ENCODE measurements around the gene KRTAP4-4.
"Not testable (repeated sequence)": the region's sequence is repeated elsewhere in the genome, so short reads cannot be mapped to it uniquely, and the experiment has no call there.

KRTAP4-4 gene

GRCh38 chr17:41147531-41148204 is 12.9 kb downstream of the KRTAP4-4 start:
- no peak for DNase-seq

- DNase-seq: no peak
Measured at GRCh38 chr17:41145261-41145660, 15.3 kb downstream of the KRTAP4-4 start.

GRCh38 chr17:41144846-41145245 is 15.7 kb downstream of the KRTAP4-4 start:
- no peak for DNase-seq

GRCh38 chr17:41141361-41141760 is 19.2 kb downstream of the KRTAP4-4 start:
- no peak for DNase-seq

- DNase-seq: no peak
Measured at GRCh38 chr17:41140360-41141131, 20.0 kb downstream of the KRTAP4-4 start, which contains the start of gene KRTAP4-6. Gene KRTAP4-6 (minus strand): TSS chr17:41140544. CDS start chr17:41140487, 57 bp downstream.

GRCh38 chr17:41139865-41140264 is 20.7 kb downstream of the KRTAP4-4 start:
- not testable (repeated sequence) for DNase-seq

GRCh38 chr17:41133880-41134735 is 26.4 kb downstream of the KRTAP4-4 start:
- no peak for DNase-seq

- no peak for DNase-seq
Measured at GRCh38 chr17:41131979-41132378, 28.6 kb downstream of the KRTAP4-4 start.

- DNase-seq: no peak
Measured at GRCh38 chr17:41127371-41127770, 33.2 kb downstream of the KRTAP4-4 start.

- no peak for DNase-seq
Measured at GRCh38 chr17:41126412-41126811, 34.1 kb downstream of the KRTAP4-4 start.

GRCh38 chr17:41125064-41125463 is 35.5 kb downstream of the KRTAP4-4 start:
- DNase-seq: no peak

GRCh38 chr17:41123991-41124371 is 36.6 kb downstream of the KRTAP4-4 start, which contains the start of gene KRTAP4-12:
Gene KRTAP4-12 (minus strand): TSS chr17:41124182. CDS start chr17:41124122, 60 bp downstream.
- DNase-seq: not testable (repeated sequence)

GRCh38 chr17:41123292-41123990 is 37.1 kb downstream of the KRTAP4-4 start:
- not testable (repeated sequence) for DNase-seq

- no peak for DNase-seq
Measured at GRCh38 chr17:41121742-41122141, 38.8 kb downstream of the KRTAP4-4 start.

GRCh38 chr17:41119696-41120690 is 40.6 kb downstream of the KRTAP4-4 start:
- DNase-seq: peak; percentile 10

GRCh38 chr17:41118721-41119120 is 41.8 kb downstream of the KRTAP4-4 start:
- no peak for DNase-seq

- DNase-seq: not testable (repeated sequence)
Measured at GRCh38 chr17:41117846-41118386, 42.6 kb downstream of the KRTAP4-4 start, which contains the start of gene KRTAP4-11. Gene KRTAP4-11 (minus strand): TSS chr17:41118373. CDS start chr17:41118315, 58 bp downstream.

GRCh38 chr17:41116297-41116696 is 44.3 kb downstream of the KRTAP4-4 start:
- DNase-seq: no peak

GRCh38 chr17:41111151-41111885 is 49.2 kb downstream of the KRTAP4-4 start:
- DNase-seq: no peak

Measured in CD4-positive, alpha-beta T cell treated with Interleukin-12 subunit alpha and Interleukin-12 subunit beta, for 1 hour (primary cell).